GM12878 (cell line): Measurements from ENCODE around the gene PMAIP1. TPM values are rescaled to one million over a fixed set of nuclear protein-coding genes. Genes with fewer than 3 reads are reported as not detected.
A peak's percentile ranks its signal among the peaks of the same experiment; 100 is the strongest.

ENCODE experiments used
- BHLHE40 ChIP-seq, 2 experiments: fragments of 450-650 bp in 1 of 2; IDR thresholded peaks; 2 replicates each; pipeline ENCODE4 v1.6.1; 2011 to 2017; ENCODE audit warnings: low read depth in 2 of 2, borderline replicate concordance in 1 of 2, improper control_type of control experiment in 1 of 2, low read length in 1 of 2, mild to moderate bottlenecking in 1 of 2
- CBX3 ChIP-seq: fragments of 200-600 bp; sonication (generic); IDR thresholded peaks from 2 replicates; pipeline ENCODE4 v1.6.1; 2016; ENCODE audit warnings: low read depth, borderline replicate concordance
- CEBPB ChIP-seq, 2 experiments: fragments of 150-350 bp in 1 of 2; IDR thresholded peaks; 2 replicates each; pipeline ENCODE4 v1.6.1; 2012 to 2014; ENCODE audit warnings: low read depth in 2 of 2, low read length in 2 of 2, borderline replicate concordance in 1 of 2, inconsistent platforms in 1 of 2
- CUX1 ChIP-seq: IDR thresholded peaks from 2 replicates; pipeline ENCODE4 v1.6.1; 2012; ENCODE audit warnings: improper control_type of control experiment, low read depth, low read length; ENCODE audit not compliant: insufficient replicate concordance
- ESRRA ChIP-seq: IDR thresholded peaks from 2 replicates; pipeline ENCODE4 v1.6.1; 2012; ENCODE audit warnings: mild to moderate bottlenecking, low read length, improper control_type of control experiment
- EZH2 ChIP-seq: IDR thresholded peaks from 2 replicates; pipeline ENCODE4 v1.6.1; 2012; ENCODE audit warnings: low read depth, mild to moderate bottlenecking, control low read depth, inconsistent platforms, low read length, borderline replicate concordance; ENCODE audit not compliant: control insufficient read depth
- GABPA ChIP-seq: IDR thresholded peaks from 2 replicates; pipeline ENCODE4 v1.6.1; 2014; ENCODE audit warnings: antibody characterized with exemption, low read depth, mild to moderate bottlenecking, inconsistent platforms
- KDM1A ChIP-seq: fragments of 200-600 bp; sonication (generic); IDR thresholded peaks from 2 replicates; pipeline ENCODE4 v1.6.1; 2016; ENCODE audit warnings: borderline replicate concordance
- MLLT1 ChIP-seq: fragments of 450-650 bp; IDR thresholded peaks from 2 replicates; pipeline ENCODE4 v1.6.1; 2016; ENCODE audit warnings: mild to moderate bottlenecking
- NR2F1 ChIP-seq: fragments of 450-650 bp; conservative IDR thresholded peaks from 2 replicates; pipeline ENCODE4 v1.6.1; 2017; ENCODE audit warnings: mild to moderate bottlenecking
- PAX5 ChIP-seq: IDR thresholded peaks from 2 replicates; pipeline ENCODE4 v1.6.1; 2011; ENCODE audit warnings: low read depth, low read length, borderline replicate concordance
- PRDM15 ChIP-seq: fragments of 450-650 bp; formaldehyde crosslinking; IDR thresholded peaks from 2 replicates; pipeline ENCODE4 v1.4.0; 2020; ENCODE audit warnings: mild to moderate bottlenecking, moderate library complexity
- RCOR1 ChIP-seq: conservative IDR thresholded peaks from 2 replicates; pipeline ENCODE4 v1.6.1; 2012; ENCODE audit warnings: low read depth, low read length, improper control_type of control experiment
- SUPT20H ChIP-seq: IDR thresholded peaks from 2 replicates; pipeline ENCODE4 v1.6.1; 2011; ENCODE audit warnings: low read depth, mild to moderate bottlenecking, low read length, moderate library complexity, borderline replicate concordance; ENCODE audit not compliant: control insufficient read depth
- ZNF217 ChIP-seq: fragments of 450-650 bp; IDR thresholded peaks from 2 replicates; pipeline ENCODE4 v1.6.1; 2017; ENCODE audit warnings: antibody characterized with exemption, mild to moderate bottlenecking
- polyA plus RNA-seq, 11 experiments: library from polyadenylated mRNA; depleted of rRNA in 4 of 11; unstranded in 6 of 11; stranded (reverse) in 5 of 11; fragments of >200 nt; fragmentation: Nextera tagmentation in 4 of 11; fragmentation: Illumina TruSeq in 1 of 11; extraction: Ambion mirVana in 4 of 11; extraction: Trizol in 1 of 11; gene quantifications; 1 replicate in 1 of 11; 2 replicates in 10 of 11; pipeline versions ENCODE4 v1.2.1 to v1.2.3, GENCODE V29; 2011 to 2016; ENCODE audit warnings: inconsistent platforms in 2 of 11, missing spikeins in 2 of 11, low read depth in 1 of 11
- total RNA-seq, 4 experiments: library from RNA; depleted of rRNA in 3 of 4; stranded (reverse); fragments of >200 nt in 3 of 4; fragmentation: Illumina TruSeq in 1 of 4; extraction: Trizol in 1 of 4; gene quantifications; 2 replicates each; pipeline versions ENCODE4 v1.2.1 to v1.2.3, GENCODE V29; 2013 to 2021
- TF ChIP-seq, protein P1 (sequence below): fragments of 450-650 bp; conservative IDR thresholded peaks from 2 replicates; pipeline ENCODE4 v1.6.1; 2017; ENCODE audit warnings: mild to moderate bottlenecking, moderate library complexity

The PMAIP1 gene
- total and polyA plus RNA-seq, 10 of the 15 experiments (the other 5 are each of a cell fraction or from before 2014, with no cell fraction given) = 74.0 to 219 (median 112) TPM

GRCh38 chr18:59927246-59927825 is 27.5 kb downstream of the PMAIP1 start (continued):
- TF ChIP-seq MLLT1 = peak; percentile 81; the same call in 1 of the 2 replicates
- peak; percentile 69; the same call in 1 of the 2 replicates for TF ChIP-seq PAX5
- no peak for TF ChIP-seq RCOR1
- no peak for TF ChIP-seq CBX3
- TF ChIP-seq KDM1A = no peak
- peak; percentile 65 to 77; a peak in 3 of 4 replicates for TF ChIP-seq BHLHE40 (IDR thresholded peaks at IDR 0.05; ENCODE audit: borderline replicate concordance in 1 of 2, low read depth in 2 of 2, low read length in 1 of 2)
- TF ChIP-seq NR2F1 = 0 out of 2 replicates have a peak, but pooled peaks have one; percentile 27
- no peak for TF ChIP-seq EZH2
- TF ChIP-seq GABPA = peak; percentile 66; the same call in 1 of the 2 replicates
- TF ChIP-seq, protein P1, sequence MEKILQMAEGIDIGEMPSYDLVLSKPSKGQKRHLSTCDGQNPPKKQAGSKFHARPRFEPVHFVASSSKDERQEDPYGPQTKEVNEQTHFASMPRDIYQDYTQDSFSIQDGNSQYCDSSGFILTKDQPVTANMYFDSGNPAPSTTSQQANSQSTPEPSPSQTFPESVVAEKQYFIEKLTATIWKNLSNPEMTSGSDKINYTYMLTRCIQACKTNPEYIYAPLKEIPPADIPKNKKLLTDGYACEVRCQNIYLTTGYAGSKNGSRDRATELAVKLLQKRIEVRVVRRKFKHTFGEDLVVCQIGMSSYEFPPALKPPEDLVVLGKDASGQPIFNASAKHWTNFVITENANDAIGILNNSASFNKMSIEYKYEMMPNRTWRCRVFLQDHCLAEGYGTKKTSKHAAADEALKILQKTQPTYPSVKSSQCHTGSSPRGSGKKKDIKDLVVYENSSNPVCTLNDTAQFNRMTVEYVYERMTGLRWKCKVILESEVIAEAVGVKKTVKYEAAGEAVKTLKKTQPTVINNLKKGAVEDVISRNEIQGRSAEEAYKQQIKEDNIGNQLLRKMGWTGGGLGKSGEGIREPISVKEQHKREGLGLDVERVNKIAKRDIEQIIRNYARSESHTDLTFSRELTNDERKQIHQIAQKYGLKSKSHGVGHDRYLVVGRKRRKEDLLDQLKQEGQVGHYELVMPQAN = no peak
- 0 out of 2 replicates have a peak, but pooled peaks have one; percentile 36 for TF ChIP-seq ZNF217
- no peak for TF ChIP-seq SUPT20H
- no peak for TF ChIP-seq PRDM15 (CRISPR knock-in tag)
- no peak for TF ChIP-seq ESRRA
- peak; percentile 33 for TF ChIP-seq CUX1
- peak in 1 of 2 experiments; percentile 92; a peak in 2 of 4 replicates for TF ChIP-seq CEBPB (IDR thresholded peaks at IDR 0.05; ENCODE audit: borderline replicate concordance in 1 of 2, low read depth in 2 of 2, low read length in 2 of 2)
